ENCODE data around the gene PAQR6.

DNA sequence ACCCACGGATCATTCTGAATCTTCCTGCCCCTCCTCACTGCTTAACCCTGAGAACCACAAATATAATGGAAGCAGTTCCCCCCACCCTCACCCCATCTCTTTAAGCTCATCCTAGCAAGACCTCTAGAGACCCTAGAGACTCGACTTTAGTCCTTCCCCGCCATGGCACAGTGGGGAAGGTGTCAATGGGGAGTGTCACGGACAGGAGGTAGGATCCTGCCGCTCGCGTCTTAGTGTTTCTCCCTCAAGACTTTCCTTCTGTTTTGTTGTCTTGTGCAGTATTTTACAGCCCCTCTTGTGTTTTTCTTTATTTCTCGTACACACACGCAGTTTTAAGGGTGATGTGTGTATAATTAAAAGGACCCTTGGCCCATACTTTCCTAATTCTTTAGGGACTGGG, 35.7 kb downstream of the PAQR6 start:
- TF ChIP-seq, protein P1, sequence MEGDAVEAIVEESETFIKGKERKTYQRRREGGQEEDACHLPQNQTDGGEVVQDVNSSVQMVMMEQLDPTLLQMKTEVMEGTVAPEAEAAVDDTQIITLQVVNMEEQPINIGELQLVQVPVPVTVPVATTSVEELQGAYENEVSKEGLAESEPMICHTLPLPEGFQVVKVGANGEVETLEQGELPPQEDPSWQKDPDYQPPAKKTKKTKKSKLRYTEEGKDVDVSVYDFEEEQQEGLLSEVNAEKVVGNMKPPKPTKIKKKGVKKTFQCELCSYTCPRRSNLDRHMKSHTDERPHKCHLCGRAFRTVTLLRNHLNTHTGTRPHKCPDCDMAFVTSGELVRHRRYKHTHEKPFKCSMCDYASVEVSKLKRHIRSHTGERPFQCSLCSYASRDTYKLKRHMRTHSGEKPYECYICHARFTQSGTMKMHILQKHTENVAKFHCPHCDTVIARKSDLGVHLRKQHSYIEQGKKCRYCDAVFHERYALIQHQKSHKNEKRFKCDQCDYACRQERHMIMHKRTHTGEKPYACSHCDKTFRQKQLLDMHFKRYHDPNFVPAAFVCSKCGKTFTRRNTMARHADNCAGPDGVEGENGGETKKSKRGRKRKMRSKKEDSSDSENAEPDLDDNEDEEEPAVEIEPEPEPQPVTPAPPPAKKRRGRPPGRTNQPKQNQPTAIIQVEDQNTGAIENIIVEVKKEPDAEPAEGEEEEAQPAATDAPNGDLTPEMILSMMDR (IDR thresholded peaks at IDR 0.05) = no peak
- TF ChIP-seq POLR2A (IDR thresholded peaks at IDR 0.05) = no peak

Data from lower leg skin (tissue), 3 donors.